ENCODE data around the gene ZMYND11. TPM values are rescaled to one million over a fixed set of nuclear protein-coding genes. Genes with fewer than 3 reads are reported as not detected.

The ZMYND11 gene
- total and polyA plus RNA-seq, 9 of the 15 experiments (the other 6 are each of a cell fraction or from before 2014, with no cell fraction given): 2.7 to 13.8 (median 8.8) TPM

- BruUV-seq (replicated peaks): no TSS peak
- Histone ChIP-seq H3K36me3 (ENCODE audit: control insufficient read depth, insufficient read depth, low read length) (no peaks in the 10 kb centered on the region), H3K4me3 (no peak overlapping the region), H3K27me3 (ENCODE audit: control insufficient read depth in 2 of 2, insufficient read depth in 2 of 2, low read length in 2 of 2) (no peaks in the 10 kb centered on the region), H3K4me2 (ENCODE audit: insufficient read depth, low read length) (no peak overlapping the region), H3K27ac (ENCODE audit: extremely low read depth, low read depth, low read length) (no peak overlapping the region), H3K79me2 (ENCODE audit: control insufficient read depth, insufficient read depth, low read length) (no peaks in the 10 kb centered on the region), H3K9ac (ENCODE audit: insufficient read depth in 1 of 2, low read depth in 2 of 2, low read length in 2 of 2) (no peak overlapping the region), H4K20me1 (replicated peaks; ENCODE audit: control insufficient read depth, insufficient read depth, low read length) (no peaks in the 10 kb centered on the region), H3K9me1 (ENCODE audit: control insufficient read depth, insufficient read depth, low read length) (no peaks in the 10 kb centered on the region), H3K4me1 (replicated peaks in 1 of 2; ENCODE audit: control insufficient read depth in 2 of 2, insufficient read depth in 2 of 2, low read length in 2 of 2) (no peaks in the 10 kb centered on the region; a peak in 1 of 5 replicates), H2AFZ (ENCODE audit: low read depth, low read length) (no peak overlapping the region), H3K9me3 (replicated peaks; ENCODE audit: control insufficient read depth, insufficient read depth, low read depth, low read length) (no peaks in the 10 kb centered on the region)
- FAIRE-seq: no peak
- ChIA-PET CTCF (ENCODE audit: low intra/inter-chr PET ratio) (no interaction called here), POLR2A (interaction anchor here (0.6 kb wide), 1 partner anchor 10 kb away, joined by 5 read pairs; no protein-coding TSS in a partner anchor)
- intact Hi-C loops (cut with micrococcal nuclease): no loop called here
- ATAC-seq: no peak
- 13% methylated on average over 1 of the region's 1 CpG for WGBS (ENCODE audit: insufficient coverage, low coverage, missing lambda C conversion rate)
- in situ Hi-C loops (cut with MboI): no loop called here
- DNase-seq (ENCODE audit: extremely low read depth in 1 of 4, low spot score in 3 of 4): no peak
- TF ChIP-seq TEAD2 (tag; IDR thresholded peaks at IDR 0.05): no peak
- TF ChIP-seq SMARCE1 (IDR thresholded peaks at IDR 0.05): no peak
- no peak for TF ChIP-seq ELF2 (CRISPR knock-in tag; IDR thresholded peaks at IDR 0.05)
- no peak for TF ChIP-seq BRD4 (IDR thresholded peaks at IDR 0.05)
- no peak for TF ChIP-seq CBFA2T3 (IDR thresholded peaks at IDR 0.05)
- no peak for TF ChIP-seq ERF (CRISPR knock-in tag; IDR thresholded peaks at IDR 0.05)
- no peak for TF ChIP-seq SREBF1 (IDR thresholded peaks at IDR 0.05; ENCODE audit: borderline replicate concordance, low read depth, low read length)
- no peak for TF ChIP-seq ZNF12 (CRISPR knock-in tag; IDR thresholded peaks at IDR 0.05)
- TF ChIP-seq POU5F1 (IDR thresholded peaks at IDR 0.05; ENCODE audit: borderline replicate concordance, low read depth, low read length, partially characterized antibody): no peak
- TF ChIP-seq STAT5B (CRISPR knock-in tag; IDR thresholded peaks at IDR 0.05): no peak
- TF ChIP-seq ZNF134 (CRISPR knock-in tag; conservative IDR thresholded peaks at IDR 0.05): no peak
- TF ChIP-seq PRDM10 (IDR thresholded peaks at IDR 0.05; ENCODE audit: partially characterized antibody): no peak
- TF ChIP-seq MCM3 (IDR thresholded peaks at IDR 0.05): no peak
- TF ChIP-seq HMBOX1 (IDR thresholded peaks at IDR 0.05): no peak
- no peak for TF ChIP-seq USF1 (CRISPR knock-in tag; IDR thresholded peaks at IDR 0.05)
- TF ChIP-seq ZNF280A (IDR thresholded peaks at IDR 0.05; ENCODE audit: low read depth, partially characterized antibody): no peak
- TF ChIP-seq ATF7 (IDR thresholded peaks at IDR 0.05): no peak
- TF ChIP-seq GABPA (tag; conservative IDR thresholded peaks at IDR 0.05; ENCODE audit: low read depth): no peak
- TF ChIP-seq POLR2H (tag; IDR thresholded peaks at IDR 0.05; ENCODE audit: low read depth): no peak
Observed at GRCh38 chr10:184174-184573, 48.9 kb downstream of the ZMYND11 start.

Data from K562 (cell line).